UCSD-AML1 (cell line): ENCODE measurements around the gene SCN5A.
A peak's percentile ranks its signal among the peaks of the same experiment; 100 is the strongest.

ENCODE experiments used
- DNase-seq: peaks from one replicate; lab custom pipeline; 2025; ENCODE audit not compliant: unreplicated experiment; lab: John Stamatoyannopoulos, UW

The SCN5A gene

GRCh38 chr3:38648024-38648658, 1.3 kb downstream of the SCN5A start:
- no peak for DNase-seq

DNA sequence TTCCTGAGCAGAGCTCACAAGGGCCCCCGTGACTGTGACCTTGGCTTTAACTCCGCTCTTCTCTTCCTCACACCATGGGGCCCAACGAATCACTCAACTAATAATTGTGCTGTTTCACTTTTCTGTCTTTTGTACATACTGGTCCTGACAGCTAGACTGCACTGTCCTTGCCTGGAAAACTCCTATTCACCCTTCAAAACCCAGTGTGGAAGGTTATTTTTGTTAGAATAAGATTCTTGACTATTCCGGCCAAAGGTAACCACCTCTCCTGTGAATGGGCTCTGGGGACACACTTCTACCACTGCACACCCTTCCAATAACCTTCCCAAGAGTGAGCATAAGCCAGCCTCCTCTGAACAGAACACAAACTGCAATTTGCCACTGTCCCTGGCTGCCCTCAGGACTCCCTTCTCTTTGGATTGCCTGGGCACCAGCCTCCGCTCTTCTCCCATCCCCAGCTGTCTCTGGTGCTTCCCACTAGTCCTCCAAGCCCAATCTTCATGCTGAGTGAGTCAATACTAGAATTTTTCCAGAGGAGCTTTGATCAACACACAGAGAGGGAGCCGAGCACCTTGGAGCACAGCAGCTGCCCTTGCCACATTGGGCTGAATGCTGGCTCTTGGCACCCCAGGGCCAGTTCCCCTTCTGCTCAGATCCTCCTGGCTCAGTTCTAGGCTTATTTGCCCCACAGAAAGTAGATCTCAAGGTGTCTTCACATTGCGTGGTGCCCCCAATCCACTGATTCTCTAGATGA, 2.1 kb downstream of the SCN5A start:
- DNase-seq: no peak

DNA sequence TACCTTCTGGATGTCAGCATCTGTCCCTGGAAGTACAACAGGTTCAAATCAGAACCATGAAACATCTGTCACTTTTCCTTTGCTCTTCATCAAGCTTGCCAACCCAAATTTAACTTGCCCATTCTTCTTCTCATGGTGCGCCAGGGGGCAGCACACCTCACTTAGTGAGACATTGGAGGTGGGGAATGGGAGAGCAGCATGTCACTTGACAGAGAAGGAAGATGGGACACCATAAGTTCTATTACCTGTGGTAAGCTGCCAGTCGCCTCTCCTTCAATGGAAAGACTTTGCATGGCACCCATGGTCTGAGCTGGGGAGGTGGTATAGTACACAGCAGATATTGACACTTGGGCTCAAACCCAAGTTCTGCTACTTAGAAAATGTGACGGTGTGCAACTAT, 2.9 kb downstream of the SCN5A start:
- DNase-seq: peak; percentile 43

DNA sequence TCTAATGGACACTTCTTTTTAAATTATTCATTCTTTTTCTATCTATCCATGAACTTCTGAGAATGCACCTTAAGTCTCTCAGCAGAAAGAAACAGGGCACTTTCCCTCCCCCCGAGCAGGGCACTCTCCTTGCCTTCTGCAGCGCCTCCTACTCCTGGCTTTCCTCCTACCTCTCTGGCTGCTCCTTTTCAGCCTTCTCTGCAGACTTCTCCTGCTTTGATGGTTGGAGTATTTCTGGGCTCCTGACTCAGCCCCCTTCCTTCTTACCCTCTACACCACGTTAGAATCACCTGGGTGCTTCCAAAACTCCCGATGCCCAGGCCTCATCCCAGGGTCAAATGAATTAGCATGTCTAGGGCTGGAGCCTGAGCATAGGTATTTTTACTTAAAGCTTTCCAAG, 3.4 kb downstream of the SCN5A start:
- no peak for DNase-seq

GRCh38 chr3:38645601-38646000, 3.9 kb downstream of the SCN5A start:
- DNase-seq: no peak

GRCh38 chr3:38645076-38645475, 4.4 kb downstream of the SCN5A start:
- DNase-seq: no peak

DNA sequence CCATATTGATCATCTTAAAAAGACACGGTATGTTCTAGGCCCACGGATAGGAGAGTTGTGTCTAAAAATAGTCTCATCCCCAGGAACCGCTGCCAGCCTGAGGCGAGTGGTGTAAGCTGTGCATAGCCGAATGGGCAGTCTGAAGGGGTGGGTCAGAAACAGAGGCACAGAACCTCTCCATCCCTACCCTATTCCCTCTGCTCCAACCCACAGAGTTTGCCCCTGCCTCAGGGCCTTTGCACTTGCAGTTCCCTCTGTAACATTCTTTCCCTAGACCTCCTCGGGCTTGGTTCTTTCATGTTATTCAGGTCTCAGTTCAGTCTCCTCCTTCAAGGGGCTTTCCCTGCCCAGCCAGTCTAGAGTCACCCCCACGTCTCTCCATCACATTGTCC, 4.8 kb downstream of the SCN5A start:
- no peak for DNase-seq

GRCh38 chr3:38644016-38644661, 5.3 kb downstream of the SCN5A start:
- no peak for DNase-seq

DNA sequence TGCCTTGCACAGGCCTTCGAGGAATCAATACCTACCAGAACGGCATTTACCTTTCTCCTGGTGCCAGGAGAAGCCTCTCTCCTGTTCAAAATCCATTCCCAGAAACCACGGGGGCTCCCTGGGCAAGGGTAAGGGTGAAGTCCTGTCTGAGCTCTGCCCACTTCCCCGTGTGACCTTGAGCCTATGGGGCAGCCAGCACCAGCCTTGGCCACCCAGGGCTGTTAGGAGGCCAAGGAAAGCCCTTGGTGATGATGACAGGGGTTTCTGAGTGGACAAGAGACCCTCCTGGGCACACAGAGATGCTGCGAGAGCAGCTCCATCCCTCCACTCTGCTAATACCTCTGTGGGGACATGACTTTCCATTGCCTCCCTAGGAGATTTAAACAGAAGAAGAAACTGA, 5.9 kb downstream of the SCN5A start:
- no peak for DNase-seq

GRCh38 chr3:38643090-38643489, 6.4 kb downstream of the SCN5A start:
- DNase-seq: no peak

DNA sequence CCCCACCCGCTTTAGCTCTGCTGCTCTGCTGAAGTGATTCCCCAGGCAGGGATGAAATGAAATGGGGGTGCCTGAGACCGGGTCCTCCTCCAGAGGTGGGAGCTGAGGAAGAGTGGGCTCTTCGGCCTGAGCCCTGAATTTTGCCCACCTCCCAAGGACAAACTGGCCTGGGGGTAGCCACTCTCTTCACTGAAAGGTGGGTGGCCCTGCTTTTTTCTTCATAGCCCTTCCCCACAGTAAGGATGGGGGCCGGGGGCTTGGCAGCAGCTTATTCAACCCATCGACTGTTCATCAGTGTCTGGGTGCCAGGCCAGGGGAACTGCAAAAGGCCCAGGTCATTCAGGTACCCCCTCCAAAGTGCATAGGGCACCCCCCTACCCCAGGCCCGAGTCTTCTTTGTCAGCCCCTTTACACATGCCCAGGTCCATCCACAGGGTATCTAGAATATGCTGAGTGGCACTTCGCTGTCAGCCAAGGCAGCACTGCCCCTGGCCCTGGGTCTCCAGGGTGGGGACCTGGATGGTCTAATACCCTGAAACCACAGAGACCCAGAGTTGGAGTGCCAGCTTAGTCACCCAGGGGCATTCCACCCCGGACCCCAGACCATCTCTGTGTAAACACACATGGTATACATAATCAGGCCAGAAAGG, 7.9 kb downstream of the SCN5A start:
- no peak for DNase-seq

- DNase-seq: no peak
Measured at GRCh38 chr3:38640661-38641452, 8.6 kb downstream of the SCN5A start.

- no peak for DNase-seq
Measured at GRCh38 chr3:38638354-38638753, 11.1 kb downstream of the SCN5A start.

DNA sequence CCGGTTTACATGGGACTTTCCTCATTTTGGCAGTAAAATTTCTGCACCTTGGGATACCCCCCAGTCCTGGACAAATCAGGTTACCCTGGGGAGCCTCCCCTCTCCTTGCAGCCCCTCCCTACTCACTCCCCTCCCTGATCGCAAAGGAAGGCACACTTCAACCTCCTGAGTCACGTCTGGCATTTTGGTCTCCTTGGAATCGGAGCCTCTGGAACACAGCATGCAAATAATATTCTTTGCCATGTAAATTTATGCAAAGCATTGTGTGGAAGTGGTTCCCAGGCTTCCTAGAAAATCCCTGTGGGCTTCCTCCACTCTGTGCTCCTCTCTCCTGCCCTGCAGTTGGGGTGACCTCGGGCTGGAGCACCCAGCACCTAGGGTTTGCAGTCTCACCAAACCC, 11.6 kb downstream of the SCN5A start:
- no peak for DNase-seq

DNA sequence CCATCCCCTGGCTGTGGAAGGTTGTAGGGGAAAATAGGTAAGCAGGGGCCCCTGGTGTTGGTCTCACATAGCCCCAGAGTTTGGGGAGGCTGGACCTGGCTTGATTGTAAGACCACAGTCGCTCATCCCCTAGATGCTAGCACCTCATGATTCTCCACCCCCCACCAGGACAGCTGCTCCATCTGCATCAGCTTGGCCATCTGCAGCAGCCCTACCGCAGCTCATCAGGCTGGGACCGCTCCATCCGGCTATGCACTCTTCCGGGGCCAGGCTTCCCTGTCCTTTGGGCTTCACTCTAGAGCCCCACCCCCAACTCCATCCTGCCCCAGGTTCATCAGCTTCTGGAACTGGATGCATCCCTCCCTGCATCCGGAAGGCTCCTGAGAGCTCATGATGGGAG, 12.6 kb downstream of the SCN5A start:
- DNase-seq: no peak

GRCh38 chr3:38636464-38636863, 13.0 kb downstream of the SCN5A start:
- no peak for DNase-seq

GRCh38 chr3:38634111-38634510, 15.4 kb downstream of the SCN5A start:
- peak; percentile 17 for DNase-seq

- no peak for DNase-seq
Measured at GRCh38 chr3:38632989-38633388, 16.5 kb downstream of the SCN5A start.

GRCh38 chr3:38630606-38631005, 18.9 kb downstream of the SCN5A start:
- DNase-seq: no peak

DNA sequence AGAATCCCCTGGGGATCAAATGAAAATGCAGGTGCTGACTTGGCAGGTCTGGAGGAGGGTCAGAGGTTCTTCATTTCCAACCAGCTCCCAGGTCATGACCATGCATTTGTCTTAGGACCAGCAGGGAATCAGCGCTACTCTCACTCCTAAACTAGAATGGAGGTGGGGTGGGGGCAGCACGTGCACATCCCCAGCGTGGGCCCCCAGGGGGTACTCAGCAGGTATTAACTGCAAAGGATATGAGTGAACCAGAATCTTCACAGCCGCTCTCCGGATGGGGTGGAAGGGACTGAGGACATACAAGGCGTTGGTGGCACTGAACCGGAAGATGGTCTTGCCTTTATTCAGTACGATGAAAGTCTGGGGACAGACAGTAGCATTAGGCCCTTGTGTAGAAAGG, 19.4 kb downstream of the SCN5A start:
- no peak for DNase-seq

GRCh38 chr3:38628835-38629234, 20.7 kb downstream of the SCN5A start:
- DNase-seq: no peak
